Endothelial cell of umbilical vein (primary cell): ENCODE data around the gene RIPK3. TPM values are rescaled to one million over a fixed set of nuclear protein-coding genes. Genes with fewer than 3 reads are reported as not detected.

Source experiments
- BruUV-seq: library from RNA; stranded (reverse); fragments of 400-500 nt; replicated peaks from 2 replicates; lab custom pipeline; 2021; lab: Mats Ljungman, UMichigan
- CTCF ChIA-PET: fragments of 300-600, 350-600 bp; sonication (Branson Sonifier 250); formaldehyde crosslinking; loops from one replicate; lab custom pipeline; 2021; ENCODE audit warnings: antibody characterized with exemption, inconsistent platforms; lab: Charles Lee
- POLR2A ChIA-PET: fragments of 300-600, 350-600 bp; sonication (Branson Sonifier 250); formaldehyde crosslinking; loops from one replicate; lab custom pipeline; 2021; ENCODE audit warnings: antibody characterized with exemption, inconsistent platforms; lab: Charles Lee
- DNase-seq: peaks from one replicate; pipeline ENCODE4 v3.0.0-alpha.2; 2011; ENCODE audit warnings: low read depth, low spot score
- FAIRE-seq: peaks from 2 replicates; lab custom pipeline; 2011; peaks lifted over from hg19 to GRCh38; lab: Jason Lieb, UNC
- H2AFZ ChIP-seq: 2 replicates; pipeline ENCODE4 v1.6.0; 2012; ENCODE audit warnings: low read depth, low read length, control low read depth, inconsistent platforms
- H3K27ac ChIP-seq: 2 replicates; pipeline ENCODE4 v1.5.1; 2011; ENCODE audit warnings: low read depth, mild to moderate bottlenecking, control low read depth, low read length, moderate library complexity; ENCODE audit not compliant: insufficient read depth
- H3K27me3 ChIP-seq, 2 experiments: 2 replicates each; pipeline versions ENCODE4 v1.6.0 to v1.6.1; 2011; ENCODE audit warnings: low read length in 2 of 2, mixed read lengths in 1 of 2; ENCODE audit not compliant: control insufficient read depth in 2 of 2, insufficient read depth in 2 of 2
- H3K36me3 ChIP-seq, 2 experiments: 2 replicates in 1 of 2; 3 replicates in 1 of 2; pipeline ENCODE4 v1.5.1; 2011; ENCODE audit warnings: low read length in 2 of 2, mild to moderate bottlenecking in 1 of 2, moderate library complexity in 1 of 2; ENCODE audit not compliant: control insufficient read depth in 2 of 2, insufficient read depth in 2 of 2; ENCODE audit errors: extremely low read depth in 1 of 2
- H3K4me1 ChIP-seq: 3 replicates; pipeline ENCODE4 v1.5.1; 2011; ENCODE audit warnings: mild to moderate bottlenecking, low read length; ENCODE audit not compliant: control insufficient read depth, insufficient read depth; ENCODE audit errors: extremely low read depth
- H3K4me2 ChIP-seq: 2 replicates; pipeline ENCODE4 v1.6.1; 2011; ENCODE audit warnings: low read length, control low read depth, mixed read lengths; ENCODE audit not compliant: insufficient read depth
- H3K4me3 ChIP-seq, 3 experiments: fragments of 200-600 bp in 1 of 3; sonication (generic), shearing (Covaris generic) in 1 of 3; replicated peaks in 1 of 3; 2 replicates each; pipeline ENCODE4 v1.5.1; 2011 to 2016; ENCODE audit warnings: control low read depth in 3 of 3, low read length in 3 of 3, mild to moderate bottlenecking in 2 of 3, inconsistent platforms in 1 of 3, low read depth in 1 of 3, moderate library complexity in 1 of 3; ENCODE audit not compliant: insufficient read depth in 1 of 3
- H3K79me2 ChIP-seq: 2 replicates; pipeline ENCODE4 v1.6.0; 2012; ENCODE audit warnings: low read length, inconsistent platforms; ENCODE audit not compliant: control insufficient read depth, insufficient read depth
- H3K9ac ChIP-seq: replicated peaks from 2 replicates; pipeline ENCODE3; 2011; ENCODE audit warnings: low read length, control low read depth; ENCODE audit not compliant: insufficient read depth; ENCODE audit errors: extremely low read depth
- H3K9me1 ChIP-seq: replicated peaks from 3 replicates; pipeline ENCODE4 v1.6.0; 2011; ENCODE audit warnings: mild to moderate bottlenecking, low read length; ENCODE audit not compliant: control insufficient read depth, insufficient read depth; ENCODE audit errors: extremely low read depth
- H3K9me3 ChIP-seq: replicated peaks from 2 replicates; pipeline ENCODE4 v1.5.1; 2012; ENCODE audit warnings: low read length, inconsistent platforms; ENCODE audit not compliant: control insufficient read depth, insufficient read depth
- H4K20me1 ChIP-seq: replicated peaks from 2 replicates; pipeline ENCODE3; 2011; ENCODE audit warnings: mild to moderate bottlenecking, low read length; ENCODE audit not compliant: control insufficient read depth, insufficient read depth; ENCODE audit errors: extremely low read depth
- MAX ChIP-seq: IDR thresholded peaks from 2 replicates; pipeline ENCODE4 v1.6.1; 2011; ENCODE audit not compliant: insufficient read depth, insufficient read length
- MYC ChIP-seq: IDR thresholded peaks from one replicate; pipeline ENCODE4 v1.6.1; 2011; ENCODE audit warnings: mild to moderate bottlenecking, low read depth, low read length
- POLR2A ChIP-seq: IDR thresholded peaks from 2 replicates; pipeline ENCODE4 v1.6.1; 2012; ENCODE audit warnings: low read depth, mild to moderate bottlenecking, control low read depth, low read length
- POLR2AphosphoS5 ChIP-seq: IDR thresholded peaks from 2 replicates; pipeline ENCODE4 v1.6.1; 2012; ENCODE audit warnings: low read depth, mild to moderate bottlenecking, control low read depth, low read length, moderate library complexity; ENCODE audit not compliant: insufficient read depth
- dilution Hi-C: fragments of 300-500 bp; cut with MboI; formaldehyde crosslinking; loops from one replicate; pipeline ENCODE4 v1.15.0; 2019; ENCODE audit warnings: low sequenced_read_pairs; ENCODE audit not compliant: extremely low pct_ligation_motif_present
- intact Hi-C: fragments of 100-400 bp; cut with micrococcal nuclease; formaldehyde crosslinking; loops from one replicate; pipeline ENCODE4 v1.10.0; 2022
- polyA plus RNA-seq, 4 experiments: library from polyadenylated mRNA; depleted of rRNA in 3 of 4; stranded (reverse) in 3 of 4; unstranded in 1 of 4; fragments of >200 nt; gene quantifications; 2 replicates each; pipeline versions ENCODE4 v1.2.1 to v1.2.3, GENCODE V29; 2011 to 2012; ENCODE audit warnings: missing spikeins in 1 of 4
- total RNA-seq: library from RNA; stranded (reverse); gene quantifications from 2 replicates; pipeline ENCODE4 v1.2.3, GENCODE V29; 2021

Gene RIPK3
- total and polyA plus RNA-seq, 2 donors (not counting 3 experiments of a cell fraction or from before 2014, with no cell fraction given): 3.1 to 5.1 TPM

DNA sequence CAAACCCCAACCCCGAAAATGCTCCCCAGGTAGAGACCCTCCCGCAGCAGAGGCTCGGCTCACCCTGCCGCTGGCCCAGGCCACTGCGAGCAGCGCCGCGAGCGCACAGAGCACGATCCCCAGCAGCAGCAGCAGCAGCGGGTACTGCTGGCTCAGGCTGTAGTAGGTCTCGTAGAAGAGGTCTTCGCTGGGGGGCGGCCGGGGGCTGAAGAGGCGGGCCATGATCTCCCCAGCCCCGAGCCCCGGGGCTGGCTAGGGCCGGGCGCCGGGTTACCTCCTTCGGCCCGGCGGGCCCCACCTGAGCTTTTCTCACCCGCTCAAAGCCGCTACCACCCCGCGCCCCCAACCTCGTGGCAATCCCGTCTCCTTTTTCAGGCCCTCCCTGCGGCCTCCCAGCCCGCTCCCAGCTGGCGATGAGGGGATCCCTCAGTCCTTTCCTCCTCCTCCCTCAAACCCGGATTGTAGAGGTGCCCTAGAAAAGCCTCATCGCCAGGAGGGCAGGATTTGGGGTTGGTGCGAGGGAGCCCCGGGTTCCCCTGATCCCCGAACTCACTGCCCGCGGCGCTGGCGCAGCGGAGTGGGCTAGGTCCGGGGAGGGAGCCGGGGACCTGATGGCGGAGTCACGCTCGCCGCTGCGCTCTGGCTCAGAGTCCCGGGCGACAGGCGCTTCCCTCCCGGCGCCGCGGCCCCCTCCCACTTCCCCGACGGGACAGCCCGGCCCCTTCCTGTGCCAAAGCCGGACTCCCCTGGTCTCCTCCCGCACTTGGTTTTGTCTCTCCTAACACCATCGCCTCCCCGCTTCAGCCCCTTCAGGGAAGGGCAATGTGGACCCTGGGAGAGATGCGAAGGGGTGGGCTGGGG is 5.1 kb downstream of the RIPK3 start, which contains the start of gene ADCY4:
ADCY4 (minus strand) TSS at position 641 of the 861 bp plus-strand sequence; CDS start at position 222, 419 bp downstream.
- H2AFZ ChIP-seq: peak within 1 kb of the TSS; percentile 83
- H3K27me3 ChIP-seq: no peaks in the 10 kb centered on the region
- no TSS peak for BruUV-seq
- peak within 1 kb of the TSS; percentile 89 for H3K4me2 ChIP-seq
- H3K9me1 ChIP-seq: no peaks in the 10 kb centered on the region
- H3K36me3 ChIP-seq: peaks cover 0 to 5% of the 10 kb centered on the region in 2 experiments
- peak within 1 kb of the TSS; percentile 59 for H3K27ac ChIP-seq
- ChIA-PET POLR2A (interaction anchor here (1.1 to 3.1 kb wide), 2 partner anchors 96 to 101 kb away, joined by 7 to 32 read pairs; partner anchors contain the start of genes CBLN3 and KHNYN), CTCF (interaction anchor here (1.3 to 20.1 kb wide), 19 partner anchors 11 to 107 kb away, joined by 4 to 811 read pairs (median 28); partner anchors contain the start of genes CBLN3, CIDEB, KHNYN and LTB4R)
- intact Hi-C loops: loop anchor here (1.0 to 2.0 kb wide), 3 partner anchors 31 to 78 kb away; no protein-coding TSS in a partner anchor
- dilution Hi-C loops: no loop called here
- TF ChIP-seq MAX (no peak), MYC (no peak), POLR2A (peak; percentile 91), POLR2AphosphoS5 (peak; percentile 82)
- no peaks in the 10 kb centered on the region for H3K79me2 ChIP-seq
- no peaks in the 10 kb centered on the region for H3K9me3 ChIP-seq
- DNase-seq: peak; percentile 50
- H3K4me1 ChIP-seq: peaks cover 32% of the 10 kb centered on the region
- peak within 1 kb of the TSS; percentile 45 to 83 (median 70) for H3K4me3 ChIP-seq
- H3K9ac ChIP-seq: peak within 1 kb of the TSS; percentile 80
- peak; percentile 85 for FAIRE-seq
- H4K20me1 ChIP-seq: no peaks in the 10 kb centered on the region
